Spleen (tissue), 11 donors: ENCODE measurements around the gene ORMDL3. TPM values are rescaled to one million over a fixed set of nuclear protein-coding genes. Genes with fewer than 3 reads are reported as not detected.
A peak's percentile ranks its signal among the peaks of the same experiment; 100 is the strongest.
"Not testable (repeated sequence)": the region's sequence is repeated elsewhere in the genome, so short reads cannot be mapped to it uniquely, and the experiment has no call there.

Experiments
- DNase-seq: peaks from one replicate; pipeline ENCODE4 v3.0.0-alpha.2; 2020
- H3K27ac ChIP-seq, 8 donors: fragments of 200-600 bp; sonication (generic) in 7 of 8; 1 replicate in 4 of 8; 2 replicates in 4 of 8; pipeline versions ENCODE4 v1.5.0 to v1.8.0; 2016 to 2021; ENCODE audit warnings: inconsistent platforms in 4 of 8, mild to moderate bottlenecking in 4 of 8, moderate library complexity in 1 of 8
- H3K27me3 ChIP-seq, 7 donors: fragments of 200-600 bp; sonication (generic) in 6 of 7; replicated peaks in 1 of 7; 1 replicate in 4 of 7; 2 replicates in 3 of 7; pipeline versions ENCODE4 v1.5.0 to v1.8.0; 2016 to 2021; ENCODE audit warnings: inconsistent platforms in 3 of 7, mild to moderate bottlenecking in 1 of 7
- H3K36me3 ChIP-seq, 6 donors: fragments of 200-600 bp; sonication (generic) in 5 of 6; 1 replicate in 4 of 6; 2 replicates in 2 of 6; pipeline versions ENCODE4 v1.5.0 to v1.8.0; 2016 to 2021; ENCODE audit warnings: inconsistent platforms in 2 of 6
- H3K4me1 ChIP-seq, 6 donors: fragments of 200-600 bp; sonication (generic) in 5 of 6; 1 replicate in 3 of 6; 2 replicates in 3 of 6; pipeline versions ENCODE4 v1.5.0 to v1.8.0; 2016 to 2021; ENCODE audit warnings: inconsistent platforms in 3 of 6
- H3K4me3 ChIP-seq, 8 donors: fragments of 200-600 bp; sonication (generic) in 7 of 8; 1 replicate in 4 of 8; 2 replicates in 4 of 8; pipeline versions ENCODE4 v1.5.0 to v1.8.0; 2016 to 2021; ENCODE audit warnings: inconsistent platforms in 4 of 8, mild to moderate bottlenecking in 4 of 8, moderate library complexity in 2 of 8
- H3K9me3 ChIP-seq, 8 donors: fragments of 200-600 bp; sonication (generic) in 7 of 8; 1 replicate in 4 of 8; 2 replicates in 4 of 8; pipeline versions ENCODE4 v1.5.0 to v1.8.0; 2016 to 2021; ENCODE audit warnings: inconsistent platforms in 4 of 8
- POLR2A ChIP-seq, 3 donors: fragments of 450-650 bp; IDR thresholded peaks; one replicate each; pipeline ENCODE4 v1.5.1; 2017; ENCODE audit warnings: antibody characterized with exemption in 3 of 3, mild to moderate bottlenecking in 1 of 3
- POLR2AphosphoS5 ChIP-seq, 3 donors: sonication (generic); formaldehyde crosslinking; IDR thresholded peaks; one replicate each; pipeline ENCODE4 v1.5.1; 2017; ENCODE audit warnings: antibody characterized with exemption in 3 of 3
- WGBS, 5 donors: extraction: QIAGEN DNeasy Blood & Tissue Kit in 3 of 5; methylation state at CpG; one replicate each; pipeline versions ENCODE4 v1.1.5 to v1.1.7; 2013 to 2018; 5-methylcytosine and 5-hydroxymethylcytosine counted together
- intact Hi-C: fragments of 100-400 bp; cut with DNase I; formaldehyde crosslinking; loops from one replicate; pipeline ENCODE4 v1.15.0; 2023; ENCODE audit warnings: low total_unique reads
- polyA plus RNA-seq, 3 donors: library from polyadenylated mRNA; stranded (reverse); fragments of 200-250 nt; gene quantifications; one replicate each; pipeline ENCODE4 v1.2.1, GENCODE V29; 2013
- total RNA-seq, 7 donors: library from RNA; depleted of rRNA in 3 of 7; stranded (reverse); fragments of >200 nt in 3 of 7; fragmentation: NEBNext Ultra II Directional in 4 of 7; extraction: Animal tissue kit (Norgen Biotek cat#: 25700) in 4 of 7; gene quantifications; one replicate each; pipeline versions ENCODE4 v1.1.0 to v1.2.1, GENCODE V29; 2016 to 2021
- TF ChIP-seq, protein P1 (sequence below), 11 experiments: fragments of 200-600 bp in 7 of 11; fragments of 450-650 bp in 4 of 11; sonication (generic) in 4 of 11; IDR thresholded peaks in 8 of 11; conservative IDR thresholded peaks in 3 of 11; 1 replicate in 7 of 11; 2 replicates in 4 of 11; pipeline versions ENCODE4 v1.4.0 to v1.8.0; 2016 to 2021; ENCODE audit warnings: antibody characterized with exemption in 11 of 11, inconsistent platforms in 4 of 11, mild to moderate bottlenecking in 1 of 11
- donor health status: healthy with polysubstance abuse.
- donor health status: DM: no; HTN: no; CAD: no; lungs with moderate emphysema.
- donor health status: DM: no; HTN: no; CAD: no.
- donor health status: Bipolar disorder and iron deficiency.
- donor health status: healthy.
- donor health status: DM: no; HTN: no; CAD: no.
- donor health status: DM: yes; HTN: yes; CAD: no.

The ORMDL3 gene
- total and polyA plus RNA-seq, 10 donors, result 34.7 to 77.6 (median 51.7) TPM

DNA sequence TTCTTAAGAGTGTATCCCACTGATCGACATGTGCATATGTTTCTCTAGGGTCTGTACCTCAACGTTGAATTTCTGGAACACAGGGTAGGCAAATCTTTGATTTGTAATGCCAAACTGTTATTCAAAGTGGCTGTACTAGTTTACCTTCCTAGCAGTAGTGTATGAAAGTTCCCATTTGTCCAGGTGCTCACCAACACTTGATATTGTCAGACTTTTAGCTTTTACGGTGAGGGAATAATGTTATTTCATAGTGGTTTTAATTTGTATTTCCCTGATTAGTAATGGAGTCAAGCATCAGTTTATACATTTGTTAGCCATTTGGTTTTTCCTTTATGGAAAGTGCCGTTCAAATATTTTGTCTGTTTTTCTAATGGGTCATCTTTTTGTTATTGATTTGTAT, 29.3 kb downstream of the ORMDL3 start:
- Histone ChIP-seq H3K27me3 (no peaks in the 10 kb centered on the region), H3K9me3 (no peaks in the 10 kb centered on the region), H3K4me1 (peaks cover 0 to 16% (median 10%) of the 10 kb centered on the region in 6 donors), H3K4me3 (no peak overlapping the region), H3K36me3 (peaks cover 0 to 20% (median 0%) of the 10 kb centered on the region in 6 donors), H3K27ac (no peak overlapping the region)
- WGBS, 5 donors, result 93 to 97% (median 95%) methylated on average over 4 of the region's 4 CpGs
- DNase-seq, result no peak
- intact Hi-C loops, result no loop called here
- no peak for TF ChIP-seq POLR2AphosphoS5 (IDR thresholded peaks at IDR 0.05)
- no peak for TF ChIP-seq POLR2A (IDR thresholded peaks at IDR 0.05)
- TF ChIP-seq, protein P1, sequence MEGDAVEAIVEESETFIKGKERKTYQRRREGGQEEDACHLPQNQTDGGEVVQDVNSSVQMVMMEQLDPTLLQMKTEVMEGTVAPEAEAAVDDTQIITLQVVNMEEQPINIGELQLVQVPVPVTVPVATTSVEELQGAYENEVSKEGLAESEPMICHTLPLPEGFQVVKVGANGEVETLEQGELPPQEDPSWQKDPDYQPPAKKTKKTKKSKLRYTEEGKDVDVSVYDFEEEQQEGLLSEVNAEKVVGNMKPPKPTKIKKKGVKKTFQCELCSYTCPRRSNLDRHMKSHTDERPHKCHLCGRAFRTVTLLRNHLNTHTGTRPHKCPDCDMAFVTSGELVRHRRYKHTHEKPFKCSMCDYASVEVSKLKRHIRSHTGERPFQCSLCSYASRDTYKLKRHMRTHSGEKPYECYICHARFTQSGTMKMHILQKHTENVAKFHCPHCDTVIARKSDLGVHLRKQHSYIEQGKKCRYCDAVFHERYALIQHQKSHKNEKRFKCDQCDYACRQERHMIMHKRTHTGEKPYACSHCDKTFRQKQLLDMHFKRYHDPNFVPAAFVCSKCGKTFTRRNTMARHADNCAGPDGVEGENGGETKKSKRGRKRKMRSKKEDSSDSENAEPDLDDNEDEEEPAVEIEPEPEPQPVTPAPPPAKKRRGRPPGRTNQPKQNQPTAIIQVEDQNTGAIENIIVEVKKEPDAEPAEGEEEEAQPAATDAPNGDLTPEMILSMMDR (IDR thresholded peaks at IDR 0.05 in 8 of 11, conservative IDR thresholded peaks at IDR 0.05 in 3 of 11), result no peak

DNA sequence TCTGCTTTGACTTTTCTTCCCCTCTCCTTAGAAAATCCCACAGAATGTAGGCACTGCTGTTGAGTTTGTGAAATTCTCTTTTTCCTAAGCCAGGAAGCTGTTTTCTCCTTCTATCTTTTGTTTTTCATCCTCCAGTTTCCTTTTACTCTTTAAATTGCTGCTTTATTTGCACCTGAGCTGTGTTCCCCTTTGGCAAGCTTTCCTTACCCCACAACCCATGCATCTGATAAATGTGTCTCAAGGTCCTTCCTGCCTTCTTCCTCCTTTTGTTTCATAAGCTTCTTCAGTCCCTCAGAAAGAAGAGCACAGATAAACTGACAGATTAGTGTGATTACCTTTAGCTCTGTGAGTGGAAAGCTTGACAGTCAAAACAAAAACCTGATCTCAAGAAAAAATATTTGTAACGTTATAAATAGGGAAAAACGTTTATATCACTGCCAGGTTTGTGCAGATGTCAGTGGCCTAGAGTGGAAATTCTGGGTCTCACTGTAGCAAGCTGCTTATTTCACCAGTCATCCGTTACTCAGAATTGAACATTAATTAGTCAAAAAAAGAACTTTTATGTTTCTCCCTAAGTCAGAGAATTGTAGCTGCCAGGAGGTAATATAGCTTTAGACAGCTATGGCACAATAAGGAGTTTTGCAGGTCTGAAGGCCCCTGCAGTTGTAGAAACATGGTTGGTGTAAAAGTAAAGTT, 32.6 kb downstream of the ORMDL3 start:
- DNase-seq, result no peak
- no peak for TF ChIP-seq POLR2A (IDR thresholded peaks at IDR 0.05)
- no peak for TF ChIP-seq POLR2AphosphoS5 (IDR thresholded peaks at IDR 0.05)
- TF ChIP-seq, protein P1 (IDR thresholded peaks at IDR 0.05 in 8 of 11, conservative IDR thresholded peaks at IDR 0.05 in 3 of 11), result no peak
- H3K4me3 ChIP-seq, result no peak overlapping the region
- H3K4me1 ChIP-seq, result peaks cover 0 to 14% (median 10%) of the 10 kb centered on the region in 6 donors
- 17 to 32% (median 23%) methylated on average over 3 of the region's 3 CpGs for WGBS, 5 donors
- H3K27me3 ChIP-seq, result peaks cover 0 to 9% (median 0%) of the 10 kb centered on the region in 7 donors
- H3K36me3 ChIP-seq, result no peaks in the 10 kb centered on the region
- peak overlapping the region in 1 of 8 donors; percentile 4 for H3K27ac ChIP-seq
- H3K9me3 ChIP-seq, result no peaks in the 10 kb centered on the region
- intact Hi-C loops, result no loop called here

DNA sequence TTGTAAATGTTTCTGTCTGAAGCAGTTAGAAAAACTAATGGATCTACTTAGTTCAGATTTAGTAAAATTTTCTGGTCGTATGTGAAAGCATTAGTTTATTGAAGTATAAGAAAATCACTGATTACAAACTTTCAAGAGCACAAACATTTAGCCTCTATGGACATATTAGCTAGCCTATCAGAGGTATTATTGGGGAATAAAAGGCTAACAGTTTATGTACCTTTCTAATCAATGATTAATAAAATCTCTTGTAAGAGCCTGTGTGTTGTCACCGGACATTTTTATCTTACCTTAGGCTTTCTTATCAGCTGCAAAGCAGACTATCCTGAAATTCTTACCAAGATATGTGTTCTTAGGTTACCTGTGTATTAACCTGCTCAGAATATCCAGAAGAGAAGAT, 38.2 kb downstream of the ORMDL3 start:
- no peaks in the 10 kb centered on the region for H3K9me3 ChIP-seq
- no peaks in the 10 kb centered on the region for H3K36me3 ChIP-seq
- WGBS, 5 donors, result 33 to 62% (median 58%) methylated on average over 2 of the region's 2 CpGs
- TF ChIP-seq POLR2AphosphoS5 (IDR thresholded peaks at IDR 0.05), result no peak
- no peak for TF ChIP-seq POLR2A (IDR thresholded peaks at IDR 0.05)
- TF ChIP-seq, protein P1 (IDR thresholded peaks at IDR 0.05 in 8 of 11, conservative IDR thresholded peaks at IDR 0.05 in 3 of 11), result no peak
- H3K4me3 ChIP-seq, result no peak overlapping the region
- intact Hi-C loops, result loop anchor here (10.0 kb wide), 1 partner anchor 76 kb away; the partner anchor contains the start of gene GSDMA
- peaks cover 0 to 3% (median 0%) of the 10 kb centered on the region in 6 donors for H3K4me1 ChIP-seq
- no peak for DNase-seq
- H3K27me3 ChIP-seq, result peaks cover 0 to 9% (median 0%) of the 10 kb centered on the region in 7 donors
- H3K27ac ChIP-seq, result no peak overlapping the region

DNA sequence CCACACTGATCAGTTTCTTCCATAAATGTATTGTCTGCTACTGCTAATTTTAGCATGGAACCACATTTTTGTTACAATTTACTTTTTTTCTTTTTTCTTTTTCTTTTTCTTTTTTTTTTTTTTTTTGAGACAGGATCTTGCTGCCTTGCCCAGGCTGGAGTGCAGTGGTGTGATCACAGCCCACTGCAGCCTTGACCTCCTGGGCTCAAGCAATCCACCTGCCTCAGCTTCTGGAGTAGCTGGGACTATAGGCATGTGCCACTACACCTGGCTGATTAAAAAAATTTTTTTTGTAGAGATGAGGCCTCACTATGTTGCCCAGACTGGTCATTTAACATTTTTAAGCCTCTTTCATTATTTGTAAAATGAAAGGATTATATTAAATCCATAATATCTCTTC, 40.3 kb downstream of the ORMDL3 start:
- H3K27me3 ChIP-seq, result peaks cover 0 to 9% (median 0%) of the 10 kb centered on the region in 7 donors
- TF ChIP-seq, protein P1 (IDR thresholded peaks at IDR 0.05 in 8 of 11, conservative IDR thresholded peaks at IDR 0.05 in 3 of 11), result no peak
- TF ChIP-seq POLR2AphosphoS5 (IDR thresholded peaks at IDR 0.05), result no peak
- TF ChIP-seq POLR2A (IDR thresholded peaks at IDR 0.05), result no peak
- H3K9me3 ChIP-seq, result no peaks in the 10 kb centered on the region
- H3K4me3 ChIP-seq, result no peak overlapping the region
- intact Hi-C loops, result loop anchor here (10.0 kb wide), 1 partner anchor 78 kb away; the partner anchor contains the start of gene GSDMA
- no peak for DNase-seq
- H3K4me1 ChIP-seq, result no peaks in the 10 kb centered on the region
- no peak overlapping the region for H3K27ac ChIP-seq
- no peaks in the 10 kb centered on the region for H3K36me3 ChIP-seq

DNA sequence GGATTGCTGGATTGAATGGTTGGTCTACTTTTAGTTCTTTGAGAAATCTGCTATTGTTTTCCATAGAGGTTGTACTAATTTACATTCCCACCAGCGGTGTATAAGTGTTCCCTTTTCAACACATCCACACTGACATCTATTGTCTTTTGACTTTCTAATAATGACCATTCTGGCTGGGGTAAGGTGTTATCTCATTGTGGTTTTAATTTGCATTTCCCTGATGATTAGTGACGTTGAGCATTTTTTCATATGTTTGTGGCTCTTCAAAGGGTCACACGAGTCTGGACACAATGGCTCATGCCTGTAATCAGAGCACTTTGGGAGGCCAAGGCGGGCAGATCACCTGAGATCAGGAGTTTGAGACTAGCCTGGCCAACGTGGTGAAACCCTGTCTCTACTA, 41.3 kb downstream of the ORMDL3 start:
- not testable (repeated sequence) for H3K9me3 ChIP-seq, H3K27me3 ChIP-seq, DNase-seq, H3K4me1 ChIP-seq, H3K36me3 ChIP-seq, H3K27ac ChIP-seq, H3K4me3 ChIP-seq
- 69 to 75% (median 73%) methylated on average over 5 of the region's 5 CpGs for WGBS, 5 donors
- intact Hi-C loops, result loop anchor here (10.0 kb wide), 1 partner anchor 79 kb away; the partner anchor contains the start of gene GSDMA
